Measurements from ENCODE around the gene ATP11A. TPM values are rescaled to one million over a fixed set of nuclear protein-coding genes. Genes with fewer than 3 reads are reported as not detected.

ATP11A gene
- polyA plus RNA-seq, 3 donors = 38.4 to 87.7 (median 43.9) TPM

GRCh38 chr13:112731667-112732616 lies 42.1 kb downstream of the ATP11A start:
- DNase-seq (ENCODE audit: extremely low read depth in 1 of 11, low read depth in 9 of 11, low spot score in 4 of 11) = no peak

- DNase-seq (ENCODE audit: extremely low read depth in 1 of 11, low read depth in 9 of 11, low spot score in 4 of 11) = no peak
Observed at GRCh38 chr13:112732679-112733078, 42.8 kb downstream of the ATP11A start.

GRCh38 chr13:112733112-112733511 lies 43.3 kb downstream of the ATP11A start:
- no peak for DNase-seq (ENCODE audit: extremely low read depth in 1 of 11, low read depth in 9 of 11, low spot score in 4 of 11)

GRCh38 chr13:112733661-112734379 lies 44.0 kb downstream of the ATP11A start:
- DNase-seq (ENCODE audit: extremely low read depth in 1 of 11, low read depth in 9 of 11, low spot score in 4 of 11) = no peak

GRCh38 chr13:112734696-112735547 lies 45.1 kb downstream of the ATP11A start:
- DNase-seq (ENCODE audit: extremely low read depth in 1 of 11, low read depth in 9 of 11, low spot score in 4 of 11) = no peak

- no peak for DNase-seq (ENCODE audit: extremely low read depth in 1 of 11, low read depth in 9 of 11, low spot score in 4 of 11)
Observed at GRCh38 chr13:112735791-112736190, 46.0 kb downstream of the ATP11A start.

GRCh38 chr13:112737294-112737693 lies 47.5 kb downstream of the ATP11A start:
- no peak for DNase-seq (ENCODE audit: extremely low read depth in 1 of 11, low read depth in 9 of 11, low spot score in 4 of 11)

- DNase-seq (ENCODE audit: extremely low read depth in 1 of 11, low read depth in 9 of 11, low spot score in 4 of 11) = no peak
Observed at GRCh38 chr13:112738606-112739005, 48.8 kb downstream of the ATP11A start.

GRCh38 chr13:112740502-112741131 lies 50.8 kb downstream of the ATP11A start:
- no peak for DNase-seq (ENCODE audit: extremely low read depth in 1 of 11, low read depth in 9 of 11, low spot score in 4 of 11)

GRCh38 chr13:112741185-112741755 lies 51.4 kb downstream of the ATP11A start:
- DNase-seq (ENCODE audit: extremely low read depth in 1 of 11, low read depth in 9 of 11, low spot score in 4 of 11) = no peak

GRCh38 chr13:112741835-112742570 lies 52.2 kb downstream of the ATP11A start:
- DNase-seq (ENCODE audit: extremely low read depth in 1 of 11, low read depth in 9 of 11, low spot score in 4 of 11) = no peak

GRCh38 chr13:112742583-112742982 lies 52.7 kb downstream of the ATP11A start:
- DNase-seq (ENCODE audit: extremely low read depth in 1 of 11, low read depth in 9 of 11, low spot score in 4 of 11) = no peak

GRCh38 chr13:112743451-112744167 lies 53.8 kb downstream of the ATP11A start:
- no peak for DNase-seq (ENCODE audit: extremely low read depth in 1 of 11, low read depth in 9 of 11, low spot score in 4 of 11)

GRCh38 chr13:112744168-112745021 lies 54.6 kb downstream of the ATP11A start:
- no peak for DNase-seq (ENCODE audit: extremely low read depth in 1 of 11, low read depth in 9 of 11, low spot score in 4 of 11)

- DNase-seq (ENCODE audit: extremely low read depth in 1 of 11, low read depth in 9 of 11, low spot score in 4 of 11) = no peak
Observed at GRCh38 chr13:112746044-112746443, 56.2 kb downstream of the ATP11A start.

- no peak for DNase-seq (ENCODE audit: extremely low read depth in 1 of 11, low read depth in 9 of 11, low spot score in 4 of 11)
Observed at GRCh38 chr13:112747256-112747655, 57.4 kb downstream of the ATP11A start.

Measured in renal cortex interstitium (tissue), 11 donors.